ENCODE data around the gene MRPL49. TPM values are rescaled to one million over a fixed set of nuclear protein-coding genes. Genes with fewer than 3 reads are reported as not detected.

MRPL49 gene
- total RNA-seq, 1 experiment from 2014 or later = 55.9 TPM

DNA sequence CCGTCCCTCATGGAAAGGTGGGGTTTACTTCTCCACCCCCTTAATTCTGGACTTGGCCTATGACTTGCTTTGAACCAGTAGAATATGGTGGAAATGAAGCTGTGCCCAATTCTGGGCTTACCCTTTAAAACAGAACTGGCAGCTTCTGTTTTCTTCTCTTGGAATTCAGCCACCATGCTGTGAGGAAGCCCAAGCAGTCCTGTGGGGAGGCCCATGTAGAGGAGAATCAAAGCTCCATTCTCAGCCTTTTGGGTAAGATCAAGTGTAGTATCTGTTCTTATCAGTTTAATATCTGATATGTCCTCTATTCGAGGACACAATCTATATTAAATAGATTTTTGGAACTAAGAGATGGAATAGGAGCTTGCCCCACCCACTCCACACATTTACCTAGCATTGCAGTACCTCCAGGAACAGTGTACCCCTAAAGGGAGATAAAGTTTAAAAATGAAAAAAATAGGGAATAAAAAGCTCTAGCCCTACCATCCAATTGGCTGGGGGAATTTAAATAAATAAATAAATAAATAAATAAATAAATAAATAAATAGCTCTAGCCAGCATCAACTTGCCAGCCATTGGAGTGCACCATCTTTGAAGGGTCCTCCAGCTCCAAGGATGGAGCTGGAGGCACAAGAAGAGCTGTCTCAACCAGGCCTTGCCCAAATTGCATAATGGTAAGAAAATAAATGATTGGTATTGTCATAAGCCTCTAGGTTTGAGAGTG is 25.4 kb downstream of the MRPL49 start (continued):
- TF ChIP-seq, protein P1, sequence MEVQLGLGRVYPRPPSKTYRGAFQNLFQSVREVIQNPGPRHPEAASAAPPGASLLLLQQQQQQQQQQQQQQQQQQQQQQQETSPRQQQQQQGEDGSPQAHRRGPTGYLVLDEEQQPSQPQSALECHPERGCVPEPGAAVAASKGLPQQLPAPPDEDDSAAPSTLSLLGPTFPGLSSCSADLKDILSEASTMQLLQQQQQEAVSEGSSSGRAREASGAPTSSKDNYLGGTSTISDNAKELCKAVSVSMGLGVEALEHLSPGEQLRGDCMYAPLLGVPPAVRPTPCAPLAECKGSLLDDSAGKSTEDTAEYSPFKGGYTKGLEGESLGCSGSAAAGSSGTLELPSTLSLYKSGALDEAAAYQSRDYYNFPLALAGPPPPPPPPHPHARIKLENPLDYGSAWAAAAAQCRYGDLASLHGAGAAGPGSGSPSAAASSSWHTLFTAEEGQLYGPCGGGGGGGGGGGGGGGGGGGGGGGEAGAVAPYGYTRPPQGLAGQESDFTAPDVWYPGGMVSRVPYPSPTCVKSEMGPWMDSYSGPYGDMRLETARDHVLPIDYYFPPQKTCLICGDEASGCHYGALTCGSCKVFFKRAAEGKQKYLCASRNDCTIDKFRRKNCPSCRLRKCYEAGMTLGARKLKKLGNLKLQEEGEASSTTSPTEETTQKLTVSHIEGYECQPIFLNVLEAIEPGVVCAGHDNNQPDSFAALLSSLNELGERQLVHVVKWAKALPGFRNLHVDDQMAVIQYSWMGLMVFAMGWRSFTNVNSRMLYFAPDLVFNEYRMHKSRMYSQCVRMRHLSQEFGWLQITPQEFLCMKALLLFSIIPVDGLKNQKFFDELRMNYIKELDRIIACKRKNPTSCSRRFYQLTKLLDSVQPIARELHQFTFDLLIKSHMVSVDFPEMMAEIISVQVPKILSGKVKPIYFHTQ (CRISPR knock-in tag; IDR thresholded peaks at IDR 0.05) = no peak
- TF ChIP-seq, protein P2, sequence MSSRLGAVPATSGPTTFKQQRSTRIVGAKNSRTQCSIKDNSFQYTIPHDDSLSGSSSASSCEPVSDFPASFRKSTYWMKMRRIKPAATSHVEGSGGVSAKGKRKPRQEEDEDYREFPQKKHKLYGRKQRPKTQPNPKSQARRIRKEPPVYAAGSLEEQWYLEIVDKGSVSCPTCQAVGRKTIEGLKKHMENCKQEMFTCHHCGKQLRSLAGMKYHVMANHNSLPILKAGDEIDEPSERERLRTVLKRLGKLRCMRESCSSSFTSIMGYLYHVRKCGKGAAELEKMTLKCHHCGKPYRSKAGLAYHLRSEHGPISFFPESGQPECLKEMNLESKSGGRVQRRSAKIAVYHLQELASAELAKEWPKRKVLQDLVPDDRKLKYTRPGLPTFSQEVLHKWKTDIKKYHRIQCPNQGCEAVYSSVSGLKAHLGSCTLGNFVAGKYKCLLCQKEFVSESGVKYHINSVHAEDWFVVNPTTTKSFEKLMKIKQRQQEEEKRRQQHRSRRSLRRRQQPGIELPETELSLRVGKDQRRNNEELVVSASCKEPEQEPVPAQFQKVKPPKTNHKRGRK (CRISPR knock-in tag; IDR thresholded peaks at IDR 0.05; ENCODE audit: borderline replicate concordance) = no peak
- TF ChIP-seq MXD4 (CRISPR knock-in tag; IDR thresholded peaks at IDR 0.05; ENCODE audit: borderline replicate concordance) (no peak), GABPB1 (CRISPR knock-in tag; IDR thresholded peaks at IDR 0.05) (no peak), NFYB (CRISPR knock-in tag; conservative IDR thresholded peaks at IDR 0.05; ENCODE audit: low read depth) (no peak), ELF4 (CRISPR knock-in tag; IDR thresholded peaks at IDR 0.05; ENCODE audit: low read depth) (no peak), CBFB (CRISPR knock-in tag; IDR thresholded peaks at IDR 0.05; ENCODE audit: low read depth) (no peak), ZNF317 (CRISPR knock-in tag; IDR thresholded peaks at IDR 0.05; ENCODE audit: borderline replicate concordance, low read depth) (no peak), PRDM15 (CRISPR knock-in tag; IDR thresholded peaks at IDR 0.05) (no peak), SMAD4 (CRISPR knock-in tag; IDR thresholded peaks at IDR 0.05) (no peak), OVOL2 (CRISPR knock-in tag; IDR thresholded peaks at IDR 0.05; ENCODE audit: borderline replicate concordance) (no peak)

DNA sequence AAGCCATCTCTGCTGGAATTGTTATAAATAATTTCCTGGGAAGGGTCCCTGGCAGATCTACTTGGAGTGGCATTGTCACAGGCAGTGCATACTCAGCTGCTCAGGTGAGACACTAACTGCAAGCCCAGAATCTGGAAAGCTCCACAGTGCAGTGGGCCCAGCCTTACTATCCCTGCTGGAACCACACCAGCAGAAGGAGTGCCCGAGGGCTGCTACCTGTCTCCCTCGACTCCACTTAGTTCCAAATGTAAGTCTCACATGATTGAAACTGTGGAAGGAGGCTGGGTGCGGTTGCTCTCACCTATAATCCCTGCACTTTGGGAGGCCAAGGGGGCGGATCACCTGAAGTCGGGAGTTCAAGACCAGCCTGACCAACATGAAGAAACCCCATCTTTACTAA is 26.5 kb downstream of the MRPL49 start:
- TF ChIP-seq NFE2L1 (CRISPR knock-in tag; IDR thresholded peaks at IDR 0.05) (no peak), PRDM15 (CRISPR knock-in tag; IDR thresholded peaks at IDR 0.05) (no peak), TP53 (CRISPR knock-in tag; IDR thresholded peaks at IDR 0.05) (no peak), JUN (CRISPR knock-in tag; IDR thresholded peaks at IDR 0.05) (no peak), HMGA2 (CRISPR knock-in tag; IDR thresholded peaks at IDR 0.05) (no peak), TEAD4 (CRISPR knock-in tag; IDR thresholded peaks at IDR 0.05) (no peak), OVOL2 (CRISPR knock-in tag; IDR thresholded peaks at IDR 0.05; ENCODE audit: borderline replicate concordance) (no peak), CREB1 (CRISPR knock-in tag; IDR thresholded peaks at IDR 0.05) (no peak), GTF2I (CRISPR knock-in tag; conservative IDR thresholded peaks at IDR 0.05) (no peak)
- TF ChIP-seq, protein P3, sequence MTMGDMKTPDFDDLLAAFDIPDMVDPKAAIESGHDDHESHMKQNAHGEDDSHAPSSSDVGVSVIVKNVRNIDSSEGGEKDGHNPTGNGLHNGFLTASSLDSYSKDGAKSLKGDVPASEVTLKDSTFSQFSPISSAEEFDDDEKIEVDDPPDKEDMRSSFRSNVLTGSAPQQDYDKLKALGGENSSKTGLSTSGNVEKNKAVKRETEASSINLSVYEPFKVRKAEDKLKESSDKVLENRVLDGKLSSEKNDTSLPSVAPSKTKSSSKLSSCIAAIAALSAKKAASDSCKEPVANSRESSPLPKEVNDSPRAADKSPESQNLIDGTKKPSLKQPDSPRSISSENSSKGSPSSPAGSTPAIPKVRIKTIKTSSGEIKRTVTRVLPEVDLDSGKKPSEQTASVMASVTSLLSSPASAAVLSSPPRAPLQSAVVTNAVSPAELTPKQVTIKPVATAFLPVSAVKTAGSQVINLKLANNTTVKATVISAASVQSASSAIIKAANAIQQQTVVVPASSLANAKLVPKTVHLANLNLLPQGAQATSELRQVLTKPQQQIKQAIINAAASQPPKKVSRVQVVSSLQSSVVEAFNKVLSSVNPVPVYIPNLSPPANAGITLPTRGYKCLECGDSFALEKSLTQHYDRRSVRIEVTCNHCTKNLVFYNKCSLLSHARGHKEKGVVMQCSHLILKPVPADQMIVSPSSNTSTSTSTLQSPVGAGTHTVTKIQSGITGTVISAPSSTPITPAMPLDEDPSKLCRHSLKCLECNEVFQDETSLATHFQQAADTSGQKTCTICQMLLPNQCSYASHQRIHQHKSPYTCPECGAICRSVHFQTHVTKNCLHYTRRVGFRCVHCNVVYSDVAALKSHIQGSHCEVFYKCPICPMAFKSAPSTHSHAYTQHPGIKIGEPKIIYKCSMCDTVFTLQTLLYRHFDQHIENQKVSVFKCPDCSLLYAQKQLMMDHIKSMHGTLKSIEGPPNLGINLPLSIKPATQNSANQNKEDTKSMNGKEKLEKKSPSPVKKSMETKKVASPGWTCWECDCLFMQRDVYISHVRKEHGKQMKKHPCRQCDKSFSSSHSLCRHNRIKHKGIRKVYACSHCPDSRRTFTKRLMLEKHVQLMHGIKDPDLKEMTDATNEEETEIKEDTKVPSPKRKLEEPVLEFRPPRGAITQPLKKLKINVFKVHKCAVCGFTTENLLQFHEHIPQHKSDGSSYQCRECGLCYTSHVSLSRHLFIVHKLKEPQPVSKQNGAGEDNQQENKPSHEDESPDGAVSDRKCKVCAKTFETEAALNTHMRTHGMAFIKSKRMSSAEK (CRISPR knock-in tag; IDR thresholded peaks at IDR 0.05; ENCODE audit: borderline replicate concordance) = no peak
- Mint-ChIP-seq H3K9me3 (peaks cover 16% of the 10 kb centered on the region), H3K27ac (no peak overlapping the region), H3K4me1 (no peaks in the 10 kb centered on the region), H3K36me3 (no peaks in the 10 kb centered on the region), H3K27me3 (ENCODE audit: low read depth) (peaks cover 41% of the 10 kb centered on the region), H3K4me3 (no peak overlapping the region)
- ChIA-PET CTCF (interaction anchor here (0.6 to 3.2 kb wide), 4 partner anchors 13 to 422 kb away, joined by 3 to 12 read pairs (median 4); no protein-coding TSS in a partner anchor), POLR2A (no interaction called here)
- DNase-seq (ENCODE audit: low spot score) = no peak
- no peak for ATAC-seq

All from WTC11 (cell line).